Effector memory CD4-positive, alpha-beta T cell (primary cell): ENCODE results near the gene OSCP1.
"Not testable (repeated sequence)": the region's sequence is repeated elsewhere in the genome, so short reads cannot be mapped to it uniquely, and the experiment has no call there.

Experiments used
- DNase-seq, 3 donors: peaks; one replicate each; pipeline ENCODE4 v3.0.0-alpha.2; 2020
- H3K27ac ChIP-seq: 2 replicates; pipeline ENCODE4 v1.7.0; 2013; ENCODE audit warnings: mild to moderate bottlenecking, low read length, moderate library complexity; ENCODE audit not compliant: insufficient read depth, poor library complexity, severe bottlenecking
- H3K27me3 ChIP-seq: replicated peaks from 2 replicates; pipeline ENCODE4 v1.7.0; 2013; ENCODE audit warnings: mild to moderate bottlenecking, low read length; ENCODE audit not compliant: insufficient read depth, control insufficient read depth, poor library complexity, severe bottlenecking
- H3K36me3 ChIP-seq: 2 replicates; pipeline ENCODE4 v1.7.0; 2013; ENCODE audit warnings: mild to moderate bottlenecking, low read length, moderate library complexity; ENCODE audit not compliant: control insufficient read depth, insufficient read depth
- H3K4me1 ChIP-seq: 2 replicates; pipeline ENCODE4 v1.7.0; 2013; ENCODE audit warnings: low read length, mild to moderate bottlenecking; ENCODE audit not compliant: control insufficient read depth, insufficient read depth, poor library complexity, severe bottlenecking
- H3K4me3 ChIP-seq: 2 replicates; pipeline ENCODE4 v1.7.0; 2013; ENCODE audit warnings: low read length, low read depth, mild to moderate bottlenecking; ENCODE audit not compliant: insufficient read depth, poor library complexity, severe bottlenecking
- H3K9me3 ChIP-seq: 2 replicates; pipeline ENCODE4 v1.7.0; 2013; ENCODE audit warnings: mild to moderate bottlenecking, low read length, moderate library complexity; ENCODE audit not compliant: control insufficient read depth
- total RNA-seq, 3 donors: gene quantifications; one replicate each; lab custom pipeline; 2026; lab: John Stamatoyannopoulos, UW

OSCP1 gene
- total RNA-seq, result 0.17 to 0.52 (median 0.19) reads per million in 3 donors

- peak within 1 kb of the TSS; percentile 77 for H3K4me3 ChIP-seq
- peaks cover 5% of the 10 kb centered on the region for H3K4me1 ChIP-seq
- peak; percentile 77 to 83 (median 79) for DNase-seq
- H3K36me3 ChIP-seq, result peaks cover 13% of the 10 kb centered on the region
- H3K27ac ChIP-seq, result peak within 1 kb of the TSS; percentile 86
- no peaks in the 10 kb centered on the region for H3K9me3 ChIP-seq
- no peaks in the 10 kb centered on the region for H3K27me3 ChIP-seq
Measured at GRCh38 chr1:36450270-36450918, at the start of gene OSCP1. Gene OSCP1, minus strand, starts transcription at chr1:36450451. Its CDS starts 82 bp downstream, at chr1:36450369.

- no peak overlapping the region for H3K27ac ChIP-seq
Measured at GRCh38 chr1:36497207-36497606, 47.0 kb upstream of the OSCP1 start.

GRCh38 chr1:36494971-36495370 is 44.7 kb upstream of the OSCP1 start:
- no peaks in the 10 kb centered on the region for H3K4me1 ChIP-seq
- no peaks in the 10 kb centered on the region for H3K27me3 ChIP-seq
- no peak overlapping the region for H3K4me3 ChIP-seq
- H3K36me3 ChIP-seq, result no peaks in the 10 kb centered on the region
- no peak overlapping the region for H3K27ac ChIP-seq
- H3K9me3 ChIP-seq, result no peaks in the 10 kb centered on the region
- DNase-seq, result no peak

More at GRCh38 chr1:36497207-36497606, 47.0 kb upstream of the OSCP1 start:
- H3K4me1 ChIP-seq, result no peaks in the 10 kb centered on the region
- no peak for DNase-seq
- no peaks in the 10 kb centered on the region for H3K9me3 ChIP-seq
- H3K4me3 ChIP-seq, result no peak overlapping the region
- H3K36me3 ChIP-seq, result no peaks in the 10 kb centered on the region
- no peaks in the 10 kb centered on the region for H3K27me3 ChIP-seq

- Histone ChIP-seq H3K4me3 (no peak overlapping the region), H3K27ac (no peak overlapping the region), H3K36me3 (no peaks in the 10 kb centered on the region), H3K27me3 (no peaks in the 10 kb centered on the region), H3K9me3 (no peaks in the 10 kb centered on the region), H3K4me1 (no peaks in the 10 kb centered on the region)
- no peak for DNase-seq
Measured at GRCh38 chr1:36493524-36493923, 43.3 kb upstream of the OSCP1 start.

- Histone ChIP-seq H3K4me1 (no peaks in the 10 kb centered on the region), H3K4me3 (no peak overlapping the region), H3K9me3 (no peaks in the 10 kb centered on the region), H3K27me3 (no peaks in the 10 kb centered on the region), H3K27ac (no peak overlapping the region), H3K36me3 (no peaks in the 10 kb centered on the region)
- DNase-seq, result no peak
Measured at GRCh38 chr1:36492491-36492890, 42.2 kb upstream of the OSCP1 start.

- not testable (repeated sequence) for H3K9me3 ChIP-seq, H3K4me1 ChIP-seq, H3K36me3 ChIP-seq, H3K27me3 ChIP-seq, DNase-seq, H3K27ac ChIP-seq, H3K4me3 ChIP-seq
Measured at GRCh38 chr1:36489258-36490051, 39.2 kb upstream of the OSCP1 start.

GRCh38 chr1:36487906-36488305 is 37.7 kb upstream of the OSCP1 start:
- no peaks in the 10 kb centered on the region for H3K9me3 ChIP-seq
- H3K4me3 ChIP-seq, result no peak overlapping the region
- DNase-seq, result no peak
- H3K36me3 ChIP-seq, result no peaks in the 10 kb centered on the region
- H3K27me3 ChIP-seq, result no peaks in the 10 kb centered on the region
- H3K27ac ChIP-seq, result no peak overlapping the region
- H3K4me1 ChIP-seq, result no peaks in the 10 kb centered on the region

- not testable (repeated sequence) for H3K9me3 ChIP-seq, DNase-seq, H3K4me1 ChIP-seq, H3K4me3 ChIP-seq, H3K27me3 ChIP-seq, H3K27ac ChIP-seq, H3K36me3 ChIP-seq
Measured at GRCh38 chr1:36487336-36487725, 37.1 kb upstream of the OSCP1 start.

- Histone ChIP-seq H3K27ac (no peak overlapping the region), H3K4me3 (no peak overlapping the region)
Measured at GRCh38 chr1:36486439-36487335, 36.4 kb upstream of the OSCP1 start.

More at GRCh38 chr1:36486439-36487335, 36.4 kb upstream of the OSCP1 start:
- no peaks in the 10 kb centered on the region for H3K27me3 ChIP-seq
- no peaks in the 10 kb centered on the region for H3K9me3 ChIP-seq
- H3K4me1 ChIP-seq, result no peaks in the 10 kb centered on the region
- no peaks in the 10 kb centered on the region for H3K36me3 ChIP-seq
- no peak for DNase-seq
